ENCODE data around the gene SH2D3C.
"Not testable (repeated sequence)": the region's sequence is repeated elsewhere in the genome, so short reads cannot be mapped to it uniquely, and the experiment has no call there.

The SH2D3C gene

DNA sequence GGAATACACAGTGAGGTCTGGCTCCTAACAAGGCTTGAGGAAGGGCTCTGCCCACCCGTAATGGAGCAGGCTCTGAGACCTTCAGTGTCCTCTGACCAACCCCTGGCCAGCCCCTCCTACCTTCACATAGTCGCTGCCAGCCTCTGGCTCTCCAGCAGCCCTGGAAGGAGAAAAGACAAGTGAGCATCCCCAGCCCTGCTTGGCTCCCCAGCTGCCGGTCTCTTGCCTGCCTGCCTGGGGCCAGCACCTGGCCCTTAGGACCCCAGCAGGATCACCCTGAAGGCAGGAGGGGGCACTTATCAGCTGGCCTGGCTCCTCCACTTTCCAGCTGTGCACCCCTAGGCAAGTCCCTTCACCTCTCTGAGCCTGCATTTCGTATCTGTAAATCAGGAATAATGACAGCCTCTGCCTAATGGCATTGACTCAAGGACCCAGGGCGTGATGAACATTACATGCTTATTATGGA lies 16.9 kb downstream of the SH2D3C start:
- Histone ChIP-seq H3K36me3 (ENCODE audit: control insufficient read depth, insufficient read depth, low read length) (peaks cover 6% of the 10 kb centered on the region), H3K9me3 (ENCODE audit: control insufficient read depth, low read length) (no peaks in the 10 kb centered on the region), H3K27ac (ENCODE audit: low read depth, low read length, severe bottlenecking) (peak overlapping the region; percentile 36), H3K4me3 (ENCODE audit: extremely low read depth, insufficient read depth, low read length, poor library complexity, severe bottlenecking) (no peak overlapping the region), H3K4me1 (ENCODE audit: control insufficient read depth, insufficient read depth, low read length, poor library complexity, severe bottlenecking) (peaks cover 36% of the 10 kb centered on the region)
- WGBS, 2 experiments (ENCODE audit: insufficient coverage in 2 of 2) = 68 to 72% methylated on average over 4 of the region's 5 CpGs

GRCh38 chr9:127761061-127761460 lies 17.4 kb downstream of the SH2D3C start:
- no peak overlapping the region for H3K4me3 ChIP-seq (ENCODE audit: extremely low read depth, insufficient read depth, low read length, poor library complexity, severe bottlenecking)
- H3K4me1 ChIP-seq (ENCODE audit: control insufficient read depth, insufficient read depth, low read length, poor library complexity, severe bottlenecking) = peaks cover 36% of the 10 kb centered on the region
- H3K27ac ChIP-seq (ENCODE audit: low read depth, low read length, severe bottlenecking) = no peak overlapping the region
- H3K9me3 ChIP-seq (ENCODE audit: control insufficient read depth, low read length) = no peaks in the 10 kb centered on the region
- peaks cover 4% of the 10 kb centered on the region for H3K36me3 ChIP-seq (ENCODE audit: control insufficient read depth, insufficient read depth, low read length)
- 90 to 92% methylated on average over 4 of the region's 5 CpGs for WGBS, 2 experiments (ENCODE audit: insufficient coverage in 2 of 2)

DNA sequence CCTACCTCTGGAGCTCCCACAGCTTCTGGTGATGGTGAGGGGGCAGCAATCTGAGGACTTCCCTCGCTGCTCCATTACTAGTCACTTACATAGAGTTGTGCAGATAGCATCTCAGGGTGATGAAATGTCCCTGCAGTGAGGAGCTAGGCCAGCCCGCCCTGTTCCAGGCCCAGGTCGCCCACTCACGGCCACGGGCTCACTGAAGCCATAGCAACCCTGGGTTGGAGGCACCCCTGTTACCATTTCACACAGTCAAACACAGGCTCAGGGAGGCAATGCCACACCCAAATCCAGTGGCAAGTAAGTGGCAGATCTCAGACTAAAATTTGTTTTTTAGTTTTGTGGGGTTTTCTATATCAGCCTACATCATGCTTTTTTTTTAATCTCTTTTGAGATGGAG lies 19.6 kb downstream of the SH2D3C start:
- no peak overlapping the region for H3K27ac ChIP-seq (ENCODE audit: low read depth, low read length, severe bottlenecking)
- 76 to 83% methylated on average over 5 of the region's 5 CpGs for WGBS, 2 experiments (ENCODE audit: insufficient coverage in 2 of 2)

DNA sequence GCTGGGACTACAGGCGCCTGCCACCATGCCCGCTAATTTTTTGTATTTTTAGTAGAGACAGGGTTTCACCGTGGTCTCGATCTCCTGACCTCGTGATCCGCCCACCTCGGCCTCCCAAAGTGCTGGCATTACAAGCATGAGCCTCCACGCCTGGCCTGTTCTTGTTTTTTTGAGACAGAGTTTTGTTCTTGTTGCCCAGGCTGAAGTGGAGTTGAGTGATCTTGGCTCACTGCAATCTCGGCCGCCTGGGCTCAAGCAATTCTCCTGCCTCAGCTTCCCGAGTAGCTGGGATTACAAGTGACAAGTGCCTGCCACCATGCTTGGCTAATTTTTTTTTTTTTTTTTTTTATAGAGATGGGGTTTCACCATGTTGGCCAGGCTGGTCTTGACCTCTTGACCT lies 21.7 kb downstream of the SH2D3C start:
- H3K27ac ChIP-seq (ENCODE audit: low read depth, low read length, severe bottlenecking); H3K9me3 ChIP-seq (ENCODE audit: control insufficient read depth, low read length); H3K36me3 ChIP-seq (ENCODE audit: control insufficient read depth, insufficient read depth, low read length); H3K4me3 ChIP-seq (ENCODE audit: extremely low read depth, insufficient read depth, low read length, poor library complexity, severe bottlenecking): not testable (repeated sequence)
- 83 to 84% methylated on average over 10 of the region's 11 CpGs for WGBS, 2 experiments (ENCODE audit: insufficient coverage in 2 of 2)
- H3K4me1 ChIP-seq (ENCODE audit: control insufficient read depth, insufficient read depth, low read length, poor library complexity, severe bottlenecking) = peaks cover 12% of the 10 kb centered on the region

More for the DNA sequence above, 19.6 kb downstream of the SH2D3C start:
- Histone ChIP-seq H3K36me3 (ENCODE audit: control insufficient read depth, insufficient read depth, low read length) (no peaks in the 10 kb centered on the region), H3K4me1 (ENCODE audit: control insufficient read depth, insufficient read depth, low read length, poor library complexity, severe bottlenecking) (peaks cover 32% of the 10 kb centered on the region), H3K9me3 (ENCODE audit: control insufficient read depth, low read length) (no peaks in the 10 kb centered on the region), H3K4me3 (ENCODE audit: extremely low read depth, insufficient read depth, low read length, poor library complexity, severe bottlenecking) (no peak overlapping the region)

GRCh38 chr9:127756233-127756632 lies 22.2 kb downstream of the SH2D3C start:
- 94 to 100% methylated on average over 2 to 3 of the region's 3 CpGs for WGBS, 2 experiments (ENCODE audit: insufficient coverage in 2 of 2)
- Histone ChIP-seq H3K9me3 (ENCODE audit: control insufficient read depth, low read length) (no peaks in the 10 kb centered on the region), H3K4me3 (ENCODE audit: extremely low read depth, insufficient read depth, low read length, poor library complexity, severe bottlenecking) (no peak overlapping the region), H3K4me1 (ENCODE audit: control insufficient read depth, insufficient read depth, low read length, poor library complexity, severe bottlenecking) (peaks cover 7% of the 10 kb centered on the region), H3K36me3 (ENCODE audit: control insufficient read depth, insufficient read depth, low read length) (peaks cover 5% of the 10 kb centered on the region), H3K27ac (ENCODE audit: low read depth, low read length, severe bottlenecking) (no peak overlapping the region)

DNA sequence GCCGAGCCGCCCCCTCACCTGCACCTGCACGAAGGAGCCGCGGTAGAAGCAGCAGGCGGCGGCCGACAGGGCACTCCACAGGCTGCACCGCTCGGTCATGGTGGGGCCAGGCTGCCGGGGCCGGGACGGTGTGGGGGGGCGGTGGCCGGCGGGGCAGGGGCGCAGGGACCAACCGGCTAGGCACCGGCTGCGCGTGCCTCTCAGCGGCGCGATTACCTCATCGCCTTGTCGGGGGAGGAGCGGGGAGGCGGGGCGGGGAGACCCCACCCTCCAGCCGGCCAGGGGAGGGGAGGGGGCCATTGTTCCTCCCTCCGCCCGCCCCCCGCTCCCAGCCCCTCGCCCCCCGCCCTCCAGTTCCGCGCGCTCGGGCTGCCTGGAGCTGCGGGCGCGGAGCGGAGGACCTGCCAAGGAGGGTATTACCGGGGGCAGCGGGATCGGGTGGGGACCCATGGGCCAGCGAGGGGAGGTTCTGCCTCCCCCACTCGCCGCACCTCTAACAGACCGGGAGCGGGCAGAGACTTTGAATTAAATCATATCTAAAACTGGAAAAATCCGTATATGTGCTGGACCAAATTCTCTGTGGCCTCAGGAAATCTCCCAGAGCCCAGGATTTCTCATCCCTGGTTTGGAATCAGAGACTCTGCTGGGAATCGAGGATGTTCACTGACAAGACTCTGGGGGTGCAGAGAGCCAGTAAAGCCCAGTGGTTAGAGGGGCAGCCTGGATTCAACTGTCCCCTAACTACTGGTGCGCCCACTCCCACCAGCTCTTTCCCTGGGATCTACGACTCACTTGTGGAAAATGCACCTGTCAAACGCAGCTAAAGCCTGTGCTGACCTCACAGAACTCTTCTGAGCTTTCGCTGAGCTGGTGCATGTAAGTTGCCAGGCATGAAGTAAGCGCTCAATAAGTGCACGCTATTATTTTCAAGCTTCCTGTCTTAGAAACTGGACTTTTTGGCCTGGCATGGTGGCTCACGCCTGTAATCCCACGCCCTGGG lies 23.1 kb downstream of the SH2D3C start:
- WGBS, 2 experiments (ENCODE audit: insufficient coverage in 2 of 2) = 15 to 27% methylated on average over 20 to 34 of the region's 61 CpGs
- H3K4me3 ChIP-seq (ENCODE audit: extremely low read depth, insufficient read depth, low read length, poor library complexity, severe bottlenecking) = peak overlapping the region; percentile 42
- no peak overlapping the region for H3K27ac ChIP-seq (ENCODE audit: low read depth, low read length, severe bottlenecking)
- peaks cover 5% of the 10 kb centered on the region for H3K4me1 ChIP-seq (ENCODE audit: control insufficient read depth, insufficient read depth, low read length, poor library complexity, severe bottlenecking)
- H3K36me3 ChIP-seq (ENCODE audit: control insufficient read depth, insufficient read depth, low read length) = peaks cover 14% of the 10 kb centered on the region
- H3K9me3 ChIP-seq (ENCODE audit: control insufficient read depth, low read length) = no peaks in the 10 kb centered on the region

DNA sequence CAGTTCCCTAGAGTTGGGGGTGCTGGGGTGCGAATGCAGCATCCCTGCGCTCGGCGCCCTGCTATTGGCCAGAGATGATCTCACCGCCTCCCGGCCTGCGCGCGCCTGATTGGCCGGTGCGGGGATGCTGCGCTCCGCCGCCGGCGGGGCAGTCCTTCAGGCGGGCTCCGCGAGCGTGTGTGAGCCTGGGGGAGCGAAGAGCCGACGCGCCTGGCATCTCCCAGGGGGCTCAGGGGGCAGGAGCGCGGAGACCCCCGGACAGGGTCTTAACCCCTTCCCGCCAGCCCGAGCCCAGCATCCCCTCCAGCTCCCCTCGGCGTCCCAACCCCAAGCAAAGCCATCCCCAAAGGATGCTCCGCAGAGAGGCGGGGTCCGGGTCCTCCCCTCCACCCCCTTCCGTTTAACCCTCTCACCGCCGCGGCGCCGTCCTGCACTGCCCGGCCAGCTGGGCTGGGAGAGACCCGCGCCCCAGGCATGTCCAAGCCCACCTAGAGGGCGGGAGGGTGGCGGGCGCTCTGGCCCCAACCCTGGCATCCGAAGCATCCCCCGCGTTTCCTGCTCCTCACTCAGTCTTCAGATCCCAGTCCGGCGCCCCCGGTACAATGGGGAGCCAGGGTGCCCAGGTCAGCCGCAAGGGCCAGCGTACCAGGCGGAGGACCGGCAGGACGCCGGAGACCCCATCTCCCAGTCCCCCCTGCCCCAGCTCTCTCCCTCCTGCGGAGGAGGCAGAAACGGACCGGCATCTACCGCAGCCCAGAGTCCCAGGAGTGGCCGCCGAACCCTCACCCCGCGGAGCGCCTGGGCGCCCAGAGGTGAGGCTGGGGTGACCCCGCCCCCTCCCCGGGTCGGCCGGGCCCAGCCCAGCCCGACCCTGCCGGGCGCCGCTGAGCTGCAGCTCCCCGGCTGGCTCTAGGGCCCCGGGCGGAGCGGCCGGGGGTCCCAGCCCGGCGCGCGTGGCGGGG lies 24.1 kb downstream of the SH2D3C start:
- Histone ChIP-seq H3K4me3 (ENCODE audit: extremely low read depth, insufficient read depth, low read length, poor library complexity, severe bottlenecking) (peak overlapping the region; percentile 42), H3K27ac (ENCODE audit: low read depth, low read length, severe bottlenecking) (no peak overlapping the region), H3K9me3 (ENCODE audit: control insufficient read depth, low read length) (no peaks in the 10 kb centered on the region), H3K36me3 (ENCODE audit: control insufficient read depth, insufficient read depth, low read length) (peaks cover 17% of the 10 kb centered on the region), H3K4me1 (ENCODE audit: control insufficient read depth, insufficient read depth, low read length, poor library complexity, severe bottlenecking) (peaks cover 5% of the 10 kb centered on the region)
- 2 to 3% methylated on average over 53 to 76 of the region's 86 CpGs for WGBS, 2 experiments (ENCODE audit: insufficient coverage in 2 of 2)

GRCh38 chr9:127753622-127754021 lies 24.8 kb downstream of the SH2D3C start:
- Histone ChIP-seq H3K4me1 (ENCODE audit: control insufficient read depth, insufficient read depth, low read length, poor library complexity, severe bottlenecking) (peaks cover 5% of the 10 kb centered on the region), H3K9me3 (ENCODE audit: control insufficient read depth, low read length) (no peaks in the 10 kb centered on the region), H3K36me3 (ENCODE audit: control insufficient read depth, insufficient read depth, low read length) (peaks cover 24% of the 10 kb centered on the region), H3K4me3 (ENCODE audit: extremely low read depth, insufficient read depth, low read length, poor library complexity, severe bottlenecking) (no peak overlapping the region), H3K27ac (ENCODE audit: low read depth, low read length, severe bottlenecking) (no peak overlapping the region)
- 55 to 61% methylated on average over 4 to 6 of the region's 8 CpGs for WGBS, 2 experiments (ENCODE audit: insufficient coverage in 2 of 2)

DNA sequence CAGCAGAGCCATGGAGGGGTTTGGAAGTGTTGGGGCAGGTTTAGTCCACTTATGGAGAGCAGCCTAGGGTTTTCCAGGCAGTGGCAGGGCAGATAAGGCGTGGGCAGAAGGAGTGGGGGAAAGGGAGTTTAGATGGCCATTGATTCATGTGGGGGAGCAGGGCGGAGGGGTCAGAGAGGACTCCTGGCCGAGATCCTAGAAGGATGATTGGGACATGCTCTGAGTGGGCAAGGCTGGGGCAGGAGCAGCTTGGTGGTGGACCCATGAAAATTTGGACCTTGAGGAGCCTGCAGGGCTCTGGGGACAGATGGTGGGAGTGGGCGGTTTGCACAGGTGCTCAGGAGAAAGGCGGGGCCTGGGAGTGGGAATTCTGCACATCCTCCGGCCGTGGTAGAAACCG lies 25.3 kb downstream of the SH2D3C start:
- no peak overlapping the region for H3K4me3 ChIP-seq (ENCODE audit: extremely low read depth, insufficient read depth, low read length, poor library complexity, severe bottlenecking)
- H3K9me3 ChIP-seq (ENCODE audit: control insufficient read depth, low read length) = no peaks in the 10 kb centered on the region
- H3K27ac ChIP-seq (ENCODE audit: low read depth, low read length, severe bottlenecking) = no peak overlapping the region
- H3K36me3 ChIP-seq (ENCODE audit: control insufficient read depth, insufficient read depth, low read length) = peaks cover 29% of the 10 kb centered on the region
- 80 to 88% methylated on average over 8 of the region's 8 CpGs for WGBS, 2 experiments (ENCODE audit: insufficient coverage in 2 of 2)
- peaks cover 2% of the 10 kb centered on the region for H3K4me1 ChIP-seq (ENCODE audit: control insufficient read depth, insufficient read depth, low read length, poor library complexity, severe bottlenecking)

DNA sequence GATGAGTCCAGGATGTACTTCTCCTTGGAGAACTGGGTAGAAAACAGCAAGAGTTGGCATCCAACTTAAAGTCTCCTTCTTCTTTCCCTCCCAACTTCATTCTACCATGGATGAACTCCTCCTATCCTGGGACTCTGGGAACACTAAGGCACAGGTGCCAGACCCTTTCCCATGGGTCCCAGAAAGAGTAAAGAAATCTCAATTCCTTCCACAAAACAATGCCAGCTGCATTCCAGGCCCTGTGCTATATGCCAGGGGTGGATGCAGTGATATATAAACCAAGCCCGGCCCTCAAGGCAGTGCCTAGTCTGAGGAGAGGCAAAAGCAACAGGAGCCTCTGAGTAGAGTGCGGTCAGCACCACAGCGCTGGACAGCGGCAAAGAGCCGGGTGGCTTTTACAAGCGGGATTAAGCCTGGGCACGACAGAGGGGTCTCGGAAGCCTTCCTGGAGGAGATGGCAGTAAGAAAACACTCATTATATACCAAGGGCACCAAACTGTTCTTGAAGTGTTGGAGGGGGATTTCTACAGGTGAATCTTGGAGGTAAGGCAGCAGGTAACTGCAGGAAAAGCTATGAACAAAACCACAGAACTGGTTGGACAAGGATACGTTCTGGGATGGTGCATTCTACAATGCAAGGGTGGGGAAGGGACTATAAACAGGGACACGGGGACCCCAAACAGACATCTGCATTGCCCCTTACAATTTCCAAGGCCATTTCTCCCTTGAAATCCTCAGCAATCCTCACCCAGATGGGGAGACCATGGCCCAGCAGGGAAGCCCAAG lies 27.0 kb downstream of the SH2D3C start:
- H3K9me3 ChIP-seq (ENCODE audit: control insufficient read depth, low read length) = no peaks in the 10 kb centered on the region
- no peak overlapping the region for H3K4me3 ChIP-seq (ENCODE audit: extremely low read depth, insufficient read depth, low read length, poor library complexity, severe bottlenecking)
- no peak overlapping the region for H3K27ac ChIP-seq (ENCODE audit: low read depth, low read length, severe bottlenecking)
- 43 to 44% methylated on average over 2 to 6 of the region's 10 CpGs for WGBS, 2 experiments (ENCODE audit: insufficient coverage in 2 of 2)
- peaks cover 2% of the 10 kb centered on the region for H3K4me1 ChIP-seq (ENCODE audit: control insufficient read depth, insufficient read depth, low read length, poor library complexity, severe bottlenecking)
- peaks cover 41% of the 10 kb centered on the region for H3K36me3 ChIP-seq (ENCODE audit: control insufficient read depth, insufficient read depth, low read length)

Data from mesodermal cell (in vitro differentiated cells).